ENCODE measurements around the gene TIMM22.

TIMM22 gene

DNA sequence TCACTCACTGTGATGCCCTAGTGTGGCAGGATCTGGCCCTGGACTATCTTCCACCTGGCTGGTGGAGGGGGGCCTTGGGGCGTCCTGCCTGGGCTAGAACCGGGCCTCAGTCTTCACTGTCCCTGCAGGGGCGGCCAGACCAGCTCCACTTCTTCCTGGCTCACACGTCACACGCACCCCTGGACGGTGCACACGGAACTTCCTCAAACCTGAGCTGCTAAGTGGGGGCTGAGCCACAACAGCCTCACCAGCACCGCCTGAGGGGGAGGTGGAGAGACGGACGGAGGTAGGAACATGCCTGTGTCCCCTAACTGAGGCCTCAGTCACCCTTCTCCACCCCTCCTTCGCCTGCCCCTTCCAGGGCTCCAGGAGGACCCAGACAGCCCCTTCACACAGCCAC is 36.6 kb downstream of the TIMM22 start:
- DNase-seq (ENCODE audit: extremely low read depth, insufficient read length) = no peak
- TF ChIP-seq CTCF (IDR thresholded peaks at IDR 0.05; ENCODE audit: insufficient read depth, low read length, poor library complexity, severe bottlenecking) = no peak

DNA sequence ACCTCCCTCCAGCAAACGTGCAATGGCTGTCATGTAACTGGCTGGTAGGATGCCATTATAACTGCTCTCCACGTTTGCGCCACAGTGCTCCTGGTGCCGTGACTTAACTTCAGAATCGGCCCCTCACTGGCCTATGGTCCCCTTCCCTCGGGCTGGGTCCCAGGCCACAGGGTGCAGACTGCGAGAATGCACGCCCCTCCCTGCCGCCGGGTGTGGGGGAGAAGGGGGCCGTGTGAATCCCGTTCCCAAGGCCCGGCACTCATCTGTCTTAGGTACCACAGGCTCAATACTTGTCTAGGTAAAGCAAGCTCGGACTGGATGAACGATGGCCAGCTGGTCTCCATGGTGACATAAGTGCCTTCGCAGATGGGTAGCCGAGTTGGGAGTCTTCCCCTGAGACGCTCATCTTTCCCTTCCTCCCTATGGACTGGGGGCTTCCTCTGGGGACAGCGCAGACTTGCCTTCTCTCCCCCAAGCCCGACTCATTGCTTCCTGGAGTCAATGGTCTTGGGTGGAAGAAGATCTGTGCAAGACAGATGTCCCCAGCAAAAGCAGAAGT is 37.8 kb downstream of the TIMM22 start:
- no peak for DNase-seq (ENCODE audit: extremely low read depth, insufficient read length)
- no peak overlapping the region for H3K4me3 ChIP-seq (replicated peaks; ENCODE audit: low read depth, low read length)
- H3K36me3 ChIP-seq (ENCODE audit: control insufficient read depth, insufficient read depth, low read length) = peaks cover 27% of the 10 kb centered on the region
- no peak for TF ChIP-seq CTCF (IDR thresholded peaks at IDR 0.05; ENCODE audit: insufficient read depth, low read length, poor library complexity, severe bottlenecking)
- no peaks in the 10 kb centered on the region for H3K27me3 ChIP-seq (replicated peaks; ENCODE audit: control insufficient read depth, insufficient read depth, low read length)

More for the DNA sequence above, 36.6 kb downstream of the TIMM22 start:
- Histone ChIP-seq H3K36me3 (ENCODE audit: control insufficient read depth, insufficient read depth, low read length) (peaks cover 16% of the 10 kb centered on the region), H3K4me3 (replicated peaks; ENCODE audit: low read depth, low read length) (no peak overlapping the region), H3K27me3 (replicated peaks; ENCODE audit: control insufficient read depth, insufficient read depth, low read length) (no peaks in the 10 kb centered on the region)

GRCh38 chr17:1035546-1036170 is 38.7 kb downstream of the TIMM22 start:
- no peak for DNase-seq (ENCODE audit: extremely low read depth, insufficient read length)
- H3K4me3 ChIP-seq (replicated peaks; ENCODE audit: low read depth, low read length) = no peak overlapping the region
- H3K36me3 ChIP-seq (ENCODE audit: control insufficient read depth, insufficient read depth, low read length) = peaks cover 27% of the 10 kb centered on the region
- H3K27me3 ChIP-seq (replicated peaks; ENCODE audit: control insufficient read depth, insufficient read depth, low read length) = no peaks in the 10 kb centered on the region
- TF ChIP-seq CTCF (IDR thresholded peaks at IDR 0.05; ENCODE audit: insufficient read depth, low read length, poor library complexity, severe bottlenecking) = no peak

DNA sequence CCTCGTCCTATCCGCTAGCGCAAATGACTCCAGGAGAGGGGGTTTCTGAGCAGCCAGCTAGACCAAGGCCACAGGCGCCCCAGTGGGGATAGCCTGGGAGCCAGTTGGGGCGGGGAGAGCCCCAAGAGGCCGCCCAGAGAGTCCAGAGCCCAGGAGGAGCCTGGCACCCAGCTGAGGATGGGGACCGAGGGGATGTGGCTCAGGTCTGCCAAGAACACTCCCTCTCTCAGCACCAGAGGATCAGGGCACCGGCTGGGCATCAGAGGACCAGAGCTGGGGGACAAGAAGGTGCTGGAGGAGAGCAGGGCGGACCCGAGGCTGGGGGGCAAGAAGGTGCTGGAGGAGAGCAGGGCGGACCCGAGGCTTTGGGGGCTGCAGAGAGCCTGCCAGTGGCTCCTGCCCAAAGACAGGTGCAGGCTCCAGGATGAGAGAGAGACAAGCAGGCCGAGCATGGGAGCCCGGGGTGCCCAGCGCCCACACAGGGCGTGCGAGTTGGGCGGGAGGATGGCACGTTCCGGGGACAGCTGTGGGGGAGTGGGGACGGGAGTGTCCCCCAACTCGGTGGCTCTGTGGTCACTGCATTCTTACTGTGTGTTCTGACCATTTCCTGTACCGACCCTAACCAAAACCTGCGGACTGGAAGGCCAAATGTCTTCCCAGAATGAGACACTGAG is 39.4 kb downstream of the TIMM22 start:
- Histone ChIP-seq H3K27me3 (replicated peaks; ENCODE audit: control insufficient read depth, insufficient read depth, low read length) (no peaks in the 10 kb centered on the region), H3K4me3 (replicated peaks; ENCODE audit: low read depth, low read length) (no peak overlapping the region), H3K36me3 (ENCODE audit: control insufficient read depth, insufficient read depth, low read length) (peaks cover 27% of the 10 kb centered on the region)
- no peak for TF ChIP-seq CTCF (IDR thresholded peaks at IDR 0.05; ENCODE audit: insufficient read depth, low read length, poor library complexity, severe bottlenecking)
- no peak for DNase-seq (ENCODE audit: extremely low read depth, insufficient read length)

GRCh38 chr17:1036845-1037237 is 39.9 kb downstream of the TIMM22 start:
- H3K27me3 ChIP-seq (replicated peaks; ENCODE audit: control insufficient read depth, insufficient read depth, low read length) = no peaks in the 10 kb centered on the region
- peaks cover 27% of the 10 kb centered on the region for H3K36me3 ChIP-seq (ENCODE audit: control insufficient read depth, insufficient read depth, low read length)
- DNase-seq (ENCODE audit: extremely low read depth, insufficient read length) = no peak
- TF ChIP-seq CTCF (IDR thresholded peaks at IDR 0.05; ENCODE audit: insufficient read depth, low read length, poor library complexity, severe bottlenecking) = no peak
- H3K4me3 ChIP-seq (replicated peaks; ENCODE audit: low read depth, low read length) = no peak overlapping the region
